RWPE2 (cell line): Measurements from ENCODE around the gene LTB4R.
A peak's percentile ranks its signal among the peaks of the same experiment; 100 is the strongest.
"Not testable (repeated sequence)": the region's sequence is repeated elsewhere in the genome, so short reads cannot be mapped to it uniquely, and the experiment has no call there.

Experiments
- ATAC-seq: fragments of 200-7000 bp; cut with Tn5 transposase; 3 replicates; pipeline ENCODE4 v1.9.1; 2021; ENCODE audit warnings: low read depth
- DNase-seq: peaks from one replicate; pipeline ENCODE4 v3.0.0-alpha.2; 2020; ENCODE audit warnings: low spot score
- H3K27ac ChIP-seq: fragments of 450-650 bp; 2 replicates; pipeline ENCODE4 v1.5.1; 2017; ENCODE audit warnings: mild to moderate bottlenecking; ENCODE audit not compliant: poor library complexity, severe bottlenecking
- H3K27me3 ChIP-seq: fragments of 250-450 bp; sonication (Bioruptor Pico); 2 replicates; pipeline ENCODE4 v1.5.1; 2021; ENCODE audit warnings: mild to moderate bottlenecking, moderate library complexity; ENCODE audit not compliant: insufficient read depth, poor library complexity, severe bottlenecking
- H3K36me3 ChIP-seq: fragments of 250-450 bp; sonication (Bioruptor Pico); 2 replicates; pipeline ENCODE4 v1.5.1; 2020; ENCODE audit warnings: low read depth, mild to moderate bottlenecking, moderate library complexity
- H3K4me1 ChIP-seq: fragments of 250-450 bp; sonication (Bioruptor Pico); 2 replicates; pipeline ENCODE4 v1.5.1; 2021; ENCODE audit warnings: mild to moderate bottlenecking, moderate library complexity; ENCODE audit not compliant: insufficient read depth, poor library complexity, severe bottlenecking
- H3K4me3 ChIP-seq: fragments of 250-450 bp; sonication (Bioruptor Pico); 2 replicates; pipeline ENCODE4 v1.5.1; 2021; ENCODE audit warnings: mild to moderate bottlenecking, moderate library complexity; ENCODE audit not compliant: severe bottlenecking
- H3K9me3 ChIP-seq: fragments of 250-450 bp; sonication (Bioruptor Pico); 2 replicates; pipeline ENCODE4 v1.5.1; 2021; ENCODE audit warnings: mild to moderate bottlenecking, moderate library complexity; ENCODE audit not compliant: severe bottlenecking
- TF ChIP-seq, protein P1 (sequence below): fragments of 450-650 bp; IDR thresholded peaks from one replicate; pipeline ENCODE4 v1.5.1; 2017; ENCODE audit warnings: mild to moderate bottlenecking, moderate library complexity; ENCODE audit not compliant: poor library complexity, severe bottlenecking

Gene LTB4R

DNA sequence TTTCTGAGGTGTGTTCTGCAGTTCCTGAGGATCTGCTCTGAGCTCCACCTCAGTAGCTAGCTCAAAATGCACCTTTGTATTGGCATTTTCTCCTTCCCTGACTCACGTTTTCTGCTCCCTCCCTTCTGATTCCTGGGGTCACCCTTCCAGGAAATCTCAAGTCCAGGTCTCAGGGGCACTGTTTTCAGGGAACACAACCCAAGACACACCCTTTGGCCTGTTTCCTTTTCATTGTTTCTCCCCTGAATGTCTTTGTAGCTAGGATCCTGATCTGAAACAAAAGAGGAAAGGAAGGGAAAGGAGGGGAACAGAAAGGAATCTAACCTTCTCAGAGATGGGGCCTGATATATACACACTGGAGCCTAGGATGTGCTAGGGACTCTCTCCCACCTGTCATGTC, 35.8 kb downstream of the LTB4R start:
- Histone ChIP-seq H3K9me3 (no peaks in the 10 kb centered on the region), H3K27ac (no peak overlapping the region), H3K4me1 (no peaks in the 10 kb centered on the region), H3K36me3 (no peaks in the 10 kb centered on the region), H3K27me3 (no peaks in the 10 kb centered on the region), H3K4me3 (no peak overlapping the region)
- DNase-seq (no peak), ATAC-seq (no peak)
- TF ChIP-seq, protein P1, sequence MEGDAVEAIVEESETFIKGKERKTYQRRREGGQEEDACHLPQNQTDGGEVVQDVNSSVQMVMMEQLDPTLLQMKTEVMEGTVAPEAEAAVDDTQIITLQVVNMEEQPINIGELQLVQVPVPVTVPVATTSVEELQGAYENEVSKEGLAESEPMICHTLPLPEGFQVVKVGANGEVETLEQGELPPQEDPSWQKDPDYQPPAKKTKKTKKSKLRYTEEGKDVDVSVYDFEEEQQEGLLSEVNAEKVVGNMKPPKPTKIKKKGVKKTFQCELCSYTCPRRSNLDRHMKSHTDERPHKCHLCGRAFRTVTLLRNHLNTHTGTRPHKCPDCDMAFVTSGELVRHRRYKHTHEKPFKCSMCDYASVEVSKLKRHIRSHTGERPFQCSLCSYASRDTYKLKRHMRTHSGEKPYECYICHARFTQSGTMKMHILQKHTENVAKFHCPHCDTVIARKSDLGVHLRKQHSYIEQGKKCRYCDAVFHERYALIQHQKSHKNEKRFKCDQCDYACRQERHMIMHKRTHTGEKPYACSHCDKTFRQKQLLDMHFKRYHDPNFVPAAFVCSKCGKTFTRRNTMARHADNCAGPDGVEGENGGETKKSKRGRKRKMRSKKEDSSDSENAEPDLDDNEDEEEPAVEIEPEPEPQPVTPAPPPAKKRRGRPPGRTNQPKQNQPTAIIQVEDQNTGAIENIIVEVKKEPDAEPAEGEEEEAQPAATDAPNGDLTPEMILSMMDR: no peak

DNA sequence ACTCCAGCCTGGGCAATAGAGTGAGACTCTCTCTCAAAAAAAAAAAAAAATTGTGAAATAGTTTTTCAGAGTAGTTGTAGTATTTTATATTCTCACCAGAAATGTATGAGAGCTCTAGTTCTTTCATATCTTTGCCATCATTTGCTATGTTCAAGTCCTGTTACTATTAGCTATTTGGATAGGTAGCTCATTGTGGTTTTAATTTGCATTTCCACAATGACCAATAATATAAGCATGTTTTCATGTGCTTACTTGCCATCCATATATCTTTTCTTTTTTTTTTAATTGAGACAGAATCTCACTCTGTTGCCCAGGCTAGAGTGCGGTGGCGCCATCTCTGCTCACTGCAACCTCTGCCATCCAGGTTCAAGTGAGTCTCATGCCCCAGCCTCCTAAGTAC, 36.9 kb downstream of the LTB4R start:
- TF ChIP-seq, protein P1: no peak
- DNase-seq (no peak), ATAC-seq (no peak)
- no peak overlapping the region for H3K27ac ChIP-seq
- no peaks in the 10 kb centered on the region for H3K27me3 ChIP-seq
- no peaks in the 10 kb centered on the region for H3K4me1 ChIP-seq
- H3K36me3 ChIP-seq: no peaks in the 10 kb centered on the region
- no peaks in the 10 kb centered on the region for H3K9me3 ChIP-seq
- no peak overlapping the region for H3K4me3 ChIP-seq

DNA sequence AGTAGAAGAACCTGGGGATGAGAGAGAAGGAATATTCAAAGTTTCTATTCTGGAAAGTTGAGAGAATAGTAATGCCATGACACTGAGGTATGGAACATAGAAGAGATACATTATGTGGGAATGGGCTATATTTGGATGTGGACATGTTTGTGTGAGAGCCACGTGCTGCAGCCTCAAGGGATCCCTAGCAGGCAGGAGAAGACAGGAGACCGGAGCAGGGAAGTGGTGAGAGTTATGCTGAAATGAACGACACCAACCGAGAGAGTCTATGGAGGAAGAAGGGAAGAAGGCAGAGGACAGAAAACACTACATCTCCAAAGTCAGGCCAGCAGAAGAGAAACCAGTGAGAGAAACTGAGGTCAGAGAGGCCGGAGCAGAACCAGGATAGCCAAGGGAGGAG, 38.4 kb downstream of the LTB4R start:
- H3K4me1 ChIP-seq: peaks cover 5% of the 10 kb centered on the region
- no peak for DNase-seq
- H3K4me3 ChIP-seq: no peak overlapping the region
- no peaks in the 10 kb centered on the region for H3K27me3 ChIP-seq
- no peaks in the 10 kb centered on the region for H3K9me3 ChIP-seq
- TF ChIP-seq, protein P1: no peak
- no peak overlapping the region for H3K27ac ChIP-seq
- no peak for ATAC-seq
- H3K36me3 ChIP-seq: no peaks in the 10 kb centered on the region

DNA sequence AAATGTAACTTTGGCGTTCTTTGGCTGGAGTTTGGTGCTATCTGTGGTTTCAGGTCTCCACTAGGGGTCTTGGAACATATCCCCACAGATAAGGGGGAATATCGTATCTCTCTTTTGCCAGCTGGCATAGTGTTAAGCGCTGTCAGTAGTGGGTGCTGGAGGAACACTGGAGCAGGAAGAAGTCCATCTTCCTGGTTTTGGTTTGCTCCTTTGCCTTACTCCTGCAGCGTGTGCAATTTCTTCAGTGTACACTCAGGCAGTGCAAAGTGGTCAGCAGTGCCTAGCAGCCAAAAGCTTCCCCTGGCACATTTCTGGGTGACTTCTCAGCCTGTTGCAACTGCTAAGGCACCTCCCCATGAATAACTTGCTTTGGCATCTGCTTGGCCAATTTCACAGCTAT, 40.2 kb downstream of the LTB4R start:
- no peak overlapping the region for H3K4me3 ChIP-seq
- H3K27me3 ChIP-seq: no peaks in the 10 kb centered on the region
- peaks cover 7% of the 10 kb centered on the region for H3K4me1 ChIP-seq
- TF ChIP-seq, protein P1: peak; percentile 29
- no peak overlapping the region for H3K27ac ChIP-seq
- peak; percentile 55 for ATAC-seq
- H3K9me3 ChIP-seq: no peaks in the 10 kb centered on the region
- H3K36me3 ChIP-seq: no peaks in the 10 kb centered on the region
- DNase-seq: no peak

DNA sequence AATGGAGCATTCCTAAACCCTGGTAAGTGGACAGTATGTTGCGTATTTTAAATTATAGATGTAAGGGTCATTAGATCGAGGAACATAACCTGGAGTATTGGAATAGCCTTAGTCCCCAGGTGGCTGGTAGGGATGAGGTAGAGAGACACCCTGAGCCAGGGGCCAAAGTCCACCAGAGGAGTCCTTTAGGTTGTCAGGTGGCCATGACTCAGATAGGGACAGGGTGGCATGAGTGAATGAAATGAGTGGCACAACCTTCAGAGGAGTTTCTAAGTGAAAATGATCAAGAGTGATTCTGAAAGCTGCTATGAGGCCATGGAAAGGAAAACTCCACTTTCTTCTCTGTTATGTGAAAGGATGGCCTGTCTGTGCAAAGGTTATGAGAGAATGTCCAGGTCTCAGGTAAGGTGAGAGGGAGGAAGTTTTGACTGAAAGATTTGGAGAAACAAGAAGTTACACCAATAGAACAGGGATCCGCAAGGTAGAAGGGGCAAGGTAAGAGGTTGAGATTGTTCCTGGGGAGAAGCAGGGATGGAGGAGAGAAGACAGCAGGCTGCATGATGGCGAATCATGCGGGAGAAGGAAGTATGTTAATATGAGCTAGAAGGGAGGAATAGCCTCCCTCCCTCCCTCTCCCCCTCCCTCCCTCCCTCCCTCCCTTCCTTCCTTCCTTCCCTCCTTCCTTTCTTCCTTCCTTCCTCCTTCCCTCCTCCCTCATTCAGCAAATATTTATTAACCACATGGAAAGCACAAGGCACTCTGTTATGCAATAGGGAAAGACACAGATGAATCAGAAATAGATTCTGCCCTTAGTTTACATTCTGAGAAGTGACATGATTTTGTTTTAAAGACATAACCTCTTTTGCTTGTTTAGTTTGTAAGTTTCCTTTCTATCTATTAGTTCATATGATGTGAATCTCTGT, 42.5 kb downstream of the LTB4R start:
- Histone ChIP-seq H3K36me3 (no peaks in the 10 kb centered on the region), H3K4me3 (no peak overlapping the region), H3K4me1 (peaks cover 7% of the 10 kb centered on the region), H3K27me3 (no peaks in the 10 kb centered on the region), H3K9me3 (no peaks in the 10 kb centered on the region), H3K27ac (peak overlapping the region; percentile 10)
- ATAC-seq (peak; percentile 35; the same call in 2 of the 3 replicates), DNase-seq (no peak)
- TF ChIP-seq, protein P1: no peak

DNA sequence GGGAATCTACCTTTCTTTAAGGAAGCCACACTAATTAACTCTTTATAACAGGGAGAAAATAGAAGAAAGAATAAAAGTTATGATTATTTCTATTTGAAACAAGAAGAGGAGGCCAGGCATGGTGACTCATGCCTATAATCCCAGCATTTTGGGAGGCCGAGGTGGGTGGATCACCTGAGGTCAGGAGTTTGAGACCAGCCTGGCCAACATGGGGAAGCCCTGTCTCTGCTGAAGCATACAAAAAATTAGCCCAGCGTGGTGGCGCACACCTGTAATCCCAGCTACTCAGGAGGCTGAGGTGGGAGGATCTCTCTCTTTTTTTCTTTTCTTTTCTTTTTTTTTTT, 43.2 kb downstream of the LTB4R start:
- H3K9me3 ChIP-seq, H3K27me3 ChIP-seq, DNase-seq, H3K36me3 ChIP-seq, H3K4me3 ChIP-seq, H3K4me1 ChIP-seq, ATAC-seq: not testable (repeated sequence)
- H3K27ac ChIP-seq: peak overlapping the region; percentile 10
